ENCODE results near the gene EPB41L4B. TPM values are rescaled to one million over a fixed set of nuclear protein-coding genes. Genes with fewer than 3 reads are reported as not detected.

Gene EPB41L4B
- polyA plus RNA-seq, 2 donors, result 0.62 to 1.3 TPM

DNA sequence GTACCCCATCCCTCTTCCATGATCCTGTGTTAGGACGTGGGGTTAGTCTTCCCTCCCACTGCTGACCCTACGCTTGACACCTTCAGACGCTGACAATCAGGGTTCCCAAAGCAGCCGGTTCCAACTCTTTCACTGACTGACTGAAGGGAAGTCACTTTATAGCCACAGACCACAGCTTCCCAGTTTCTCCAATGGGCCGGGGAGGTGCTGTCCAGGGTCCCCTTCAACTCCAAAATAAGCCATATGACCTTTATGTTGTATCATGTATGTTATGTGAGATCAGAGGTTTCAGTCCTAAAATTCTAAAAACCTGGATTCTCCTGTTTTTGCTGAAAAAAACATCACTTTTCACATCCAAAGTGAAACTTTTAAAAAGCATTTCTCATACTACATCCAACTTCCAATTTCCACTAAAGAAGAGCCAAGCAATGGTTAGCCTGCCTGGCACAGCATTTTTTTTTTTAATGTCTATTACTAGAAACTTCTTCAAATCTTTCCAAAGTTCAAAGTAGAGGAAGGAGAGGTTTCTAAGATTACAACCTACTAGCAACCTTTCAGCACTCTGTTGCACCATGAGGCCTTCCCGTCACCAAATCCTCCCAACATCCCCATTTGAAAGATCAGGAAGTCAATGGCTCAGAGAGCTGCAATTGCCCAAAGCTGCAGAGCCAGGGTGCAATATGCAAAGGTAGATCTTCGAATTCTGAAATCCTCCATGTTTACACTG lies 5.2 kb downstream of the EPB41L4B start:
- H3K4me3 ChIP-seq (ENCODE audit: low read depth in 1 of 2, low read length in 2 of 2), result no peak overlapping the region
- H3K36me3 ChIP-seq (ENCODE audit: control insufficient read depth in 2 of 2, insufficient read depth in 2 of 2, low read length in 1 of 2), result no peaks in the 10 kb centered on the region
- no peaks in the 10 kb centered on the region for H3K9me3 ChIP-seq (ENCODE audit: control insufficient read depth in 2 of 2, insufficient read depth in 1 of 2, low read depth in 1 of 2, low read length in 1 of 2)
- peaks cover 0 to 16% of the 10 kb centered on the region in 2 donors for H3K4me1 ChIP-seq (ENCODE audit: control insufficient read depth in 2 of 2, insufficient read depth in 2 of 2, low read length in 1 of 2)
- H3K27me3 ChIP-seq (ENCODE audit: control insufficient read depth in 1 of 2, insufficient read depth in 2 of 2, low read length in 2 of 2), result no peaks in the 10 kb centered on the region
- WGBS, 2 donors, result 52 to 60% methylated on average over 7 of the region's 7 CpGs
- no peak overlapping the region for H3K27ac ChIP-seq (ENCODE audit: low read depth in 2 of 2, low read length in 1 of 2)

DNA sequence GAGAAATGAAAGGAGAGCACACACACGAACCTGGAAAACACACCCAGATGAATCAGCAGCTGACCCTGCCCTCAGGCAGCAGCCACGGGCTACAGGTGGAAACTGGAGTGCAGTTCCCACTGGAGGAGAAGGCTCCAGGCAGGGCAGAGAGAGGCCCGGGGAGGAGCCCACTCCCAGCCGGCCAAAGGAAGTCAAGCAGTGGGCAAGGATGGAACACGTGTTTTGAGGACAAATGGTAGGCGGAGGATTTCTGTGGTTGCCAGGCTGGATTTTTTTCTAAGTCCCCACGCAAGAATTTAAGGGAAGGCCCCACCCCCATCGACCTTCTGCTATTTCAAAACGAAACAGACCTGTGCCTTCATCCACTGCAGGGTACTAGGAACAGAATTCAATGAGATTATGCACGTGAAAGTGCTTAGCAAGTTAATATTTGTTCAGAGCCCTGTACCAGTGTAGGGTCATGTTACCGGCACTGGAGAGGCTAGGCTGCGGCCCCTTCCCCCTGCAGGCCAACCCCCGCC lies 6.8 kb downstream of the EPB41L4B start:
- Histone ChIP-seq H3K27me3 (ENCODE audit: control insufficient read depth in 1 of 2, insufficient read depth in 2 of 2, low read length in 2 of 2) (no peaks in the 10 kb centered on the region), H3K4me3 (ENCODE audit: low read depth in 1 of 2, low read length in 2 of 2) (no peak overlapping the region), H3K27ac (ENCODE audit: low read depth in 2 of 2, low read length in 1 of 2) (no peak overlapping the region), H3K4me1 (ENCODE audit: control insufficient read depth in 2 of 2, insufficient read depth in 2 of 2, low read length in 1 of 2) (peaks cover 0 to 11% of the 10 kb centered on the region in 2 donors), H3K9me3 (ENCODE audit: control insufficient read depth in 2 of 2, insufficient read depth in 1 of 2, low read depth in 1 of 2, low read length in 1 of 2) (no peaks in the 10 kb centered on the region), H3K36me3 (ENCODE audit: control insufficient read depth in 2 of 2, insufficient read depth in 2 of 2, low read length in 1 of 2) (no peaks in the 10 kb centered on the region)
- 53 to 63% methylated on average over 13 of the region's 13 CpGs for WGBS, 2 donors

DNA sequence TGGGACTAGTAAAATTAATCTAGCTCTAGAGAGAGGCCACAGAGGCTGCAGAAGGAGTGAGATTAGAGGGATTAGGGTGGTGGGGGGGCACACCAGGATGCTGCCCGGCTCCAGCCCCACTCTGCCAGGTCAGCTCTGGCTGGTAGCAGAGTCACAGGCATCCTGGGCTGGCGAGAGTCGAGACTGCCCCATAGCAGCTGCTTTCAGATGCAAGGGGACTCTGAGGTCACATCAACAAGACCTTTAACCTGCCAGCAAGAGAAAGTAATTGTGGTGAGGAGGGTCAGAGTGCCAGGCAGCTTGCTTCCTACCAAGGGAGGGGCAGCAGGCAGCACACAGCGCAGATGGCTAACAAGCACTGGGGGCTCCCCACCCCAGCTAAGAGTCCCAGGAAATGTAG lies 7.5 kb downstream of the EPB41L4B start:
- Histone ChIP-seq H3K4me3 (ENCODE audit: low read depth in 1 of 2, low read length in 2 of 2) (no peak overlapping the region), H3K27me3 (ENCODE audit: control insufficient read depth in 1 of 2, insufficient read depth in 2 of 2, low read length in 2 of 2) (no peaks in the 10 kb centered on the region), H3K9me3 (ENCODE audit: control insufficient read depth in 2 of 2, insufficient read depth in 1 of 2, low read depth in 1 of 2, low read length in 1 of 2) (no peaks in the 10 kb centered on the region), H3K4me1 (ENCODE audit: control insufficient read depth in 2 of 2, insufficient read depth in 2 of 2, low read length in 1 of 2) (peaks cover 0 to 11% of the 10 kb centered on the region in 2 donors), H3K36me3 (ENCODE audit: control insufficient read depth in 2 of 2, insufficient read depth in 2 of 2, low read length in 1 of 2) (no peaks in the 10 kb centered on the region), H3K27ac (ENCODE audit: low read depth in 2 of 2, low read length in 1 of 2) (no peak overlapping the region)
- 69 to 78% methylated on average over 4 of the region's 4 CpGs for WGBS, 2 donors

DNA sequence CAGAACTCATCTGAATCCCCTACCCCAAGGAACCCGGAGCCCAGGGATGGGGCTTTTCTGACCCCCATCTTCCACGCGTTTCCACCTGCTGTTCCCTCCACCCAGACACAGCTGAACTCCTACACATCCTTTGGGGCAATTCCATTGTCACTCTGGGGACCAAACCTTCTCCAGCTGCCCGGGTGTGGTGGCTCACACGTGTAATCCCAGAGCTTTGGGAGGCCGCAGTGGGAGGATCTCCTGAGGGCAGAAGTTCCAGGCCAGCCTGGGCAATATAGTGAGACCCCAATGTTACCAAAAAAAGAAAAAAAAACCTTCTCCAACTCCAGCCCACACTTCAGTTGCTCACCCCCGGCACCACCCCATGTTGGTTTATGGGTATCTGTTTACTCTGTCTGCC lies 8.1 kb downstream of the EPB41L4B start:
- no peaks in the 10 kb centered on the region for H3K36me3 ChIP-seq (ENCODE audit: control insufficient read depth in 2 of 2, insufficient read depth in 2 of 2, low read length in 1 of 2)
- no peaks in the 10 kb centered on the region for H3K27me3 ChIP-seq (ENCODE audit: control insufficient read depth in 1 of 2, insufficient read depth in 2 of 2, low read length in 2 of 2)
- no peak overlapping the region for H3K4me3 ChIP-seq (ENCODE audit: low read depth in 1 of 2, low read length in 2 of 2)
- 83 to 84% methylated on average over 7 of the region's 7 CpGs for WGBS, 2 donors
- no peaks in the 10 kb centered on the region for H3K9me3 ChIP-seq (ENCODE audit: control insufficient read depth in 2 of 2, insufficient read depth in 1 of 2, low read depth in 1 of 2, low read length in 1 of 2)
- H3K4me1 ChIP-seq (ENCODE audit: control insufficient read depth in 2 of 2, insufficient read depth in 2 of 2, low read length in 1 of 2), result peaks cover 0 to 11% of the 10 kb centered on the region in 2 donors
- no peak overlapping the region for H3K27ac ChIP-seq (ENCODE audit: low read depth in 2 of 2, low read length in 1 of 2)

DNA sequence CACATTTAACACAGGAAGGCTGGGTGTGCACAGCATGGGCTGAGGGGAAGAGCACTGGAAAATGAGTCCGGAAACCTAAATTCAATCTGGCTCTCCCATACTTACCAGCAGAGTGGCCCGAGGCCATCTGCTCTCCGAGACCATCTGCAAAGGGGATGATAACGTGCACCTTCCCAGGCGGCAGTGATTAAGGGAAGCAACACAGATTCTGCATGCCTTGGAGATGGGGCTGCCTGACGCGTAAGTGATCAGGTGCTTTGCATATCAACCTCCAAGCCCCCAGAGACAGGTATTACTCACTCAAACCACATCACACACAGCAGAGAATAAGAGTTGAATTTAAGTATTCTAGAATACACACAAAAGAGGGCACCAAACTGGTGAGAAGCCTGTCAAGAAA lies 9.1 kb downstream of the EPB41L4B start:
- no peak overlapping the region for H3K27ac ChIP-seq (ENCODE audit: low read depth in 2 of 2, low read length in 1 of 2)
- H3K36me3 ChIP-seq (ENCODE audit: control insufficient read depth in 2 of 2, insufficient read depth in 2 of 2, low read length in 1 of 2), result no peaks in the 10 kb centered on the region
- 73 to 82% methylated on average over 7 of the region's 7 CpGs for WGBS, 2 donors
- H3K27me3 ChIP-seq (ENCODE audit: control insufficient read depth in 1 of 2, insufficient read depth in 2 of 2, low read length in 2 of 2), result no peaks in the 10 kb centered on the region
- H3K4me3 ChIP-seq (ENCODE audit: low read depth in 1 of 2, low read length in 2 of 2), result no peak overlapping the region
- no peaks in the 10 kb centered on the region for H3K9me3 ChIP-seq (ENCODE audit: control insufficient read depth in 2 of 2, insufficient read depth in 1 of 2, low read depth in 1 of 2, low read length in 1 of 2)
- peaks cover 0 to 8% of the 10 kb centered on the region in 2 donors for H3K4me1 ChIP-seq (ENCODE audit: control insufficient read depth in 2 of 2, insufficient read depth in 2 of 2, low read length in 1 of 2)

DNA sequence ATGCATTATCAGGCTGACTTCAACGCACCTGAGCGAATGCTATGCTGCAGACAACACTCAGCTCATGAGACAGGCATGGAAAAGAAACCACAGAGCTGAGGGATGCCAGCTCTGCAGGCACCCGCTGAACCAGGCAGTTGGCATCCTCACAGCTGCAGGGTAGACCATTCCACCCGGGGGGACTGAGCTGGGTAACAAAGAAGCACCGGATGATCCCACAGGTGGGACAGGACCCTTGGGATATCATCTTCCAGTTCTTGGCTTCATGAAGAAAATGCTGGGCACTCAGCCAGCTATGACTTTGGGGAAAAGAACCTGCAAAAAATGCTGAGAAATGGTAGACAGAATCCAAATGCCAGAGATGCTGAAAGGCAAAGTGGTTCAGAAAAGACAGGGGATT lies 9.6 kb downstream of the EPB41L4B start:
- Histone ChIP-seq H3K9me3 (ENCODE audit: control insufficient read depth in 2 of 2, insufficient read depth in 1 of 2, low read depth in 1 of 2, low read length in 1 of 2) (no peaks in the 10 kb centered on the region), H3K4me1 (ENCODE audit: control insufficient read depth in 2 of 2, insufficient read depth in 2 of 2, low read length in 1 of 2) (peaks cover 0 to 7% of the 10 kb centered on the region in 2 donors), H3K4me3 (ENCODE audit: low read depth in 1 of 2, low read length in 2 of 2) (no peak overlapping the region), H3K36me3 (ENCODE audit: control insufficient read depth in 2 of 2, insufficient read depth in 2 of 2, low read length in 1 of 2) (no peaks in the 10 kb centered on the region), H3K27me3 (ENCODE audit: control insufficient read depth in 1 of 2, insufficient read depth in 2 of 2, low read length in 2 of 2) (no peaks in the 10 kb centered on the region), H3K27ac (ENCODE audit: low read depth in 2 of 2, low read length in 1 of 2) (no peak overlapping the region)
- 78 to 82% methylated on average over 5 of the region's 5 CpGs for whole genome bisulfite sequencing, 2 donors

DNA sequence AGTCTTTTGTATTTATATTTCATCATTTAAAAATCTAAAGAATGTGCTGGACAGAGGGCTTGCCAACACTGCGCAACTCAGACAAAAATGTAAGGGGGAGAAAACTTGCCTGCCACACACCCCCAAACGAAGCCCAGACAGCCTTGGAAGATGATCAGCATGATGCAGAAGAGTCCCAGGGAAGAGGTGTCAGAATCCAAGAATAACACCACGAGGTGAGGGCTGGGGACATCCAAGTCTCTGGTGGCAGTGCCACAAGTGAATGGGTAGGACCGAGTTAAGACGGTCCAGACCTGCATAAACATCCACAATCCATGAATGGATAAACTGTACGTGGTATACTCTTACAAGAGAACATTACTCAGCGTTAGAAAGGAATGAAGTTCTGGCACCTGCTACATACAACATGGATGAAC lies 10.4 kb downstream of the EPB41L4B start:
- 60 to 62% methylated on average over 7 of the region's 7 CpGs for WGBS, 2 donors
- no peak overlapping the region for H3K27ac ChIP-seq (ENCODE audit: low read depth in 2 of 2, low read length in 1 of 2)
- no peaks in the 10 kb centered on the region for H3K9me3 ChIP-seq (ENCODE audit: control insufficient read depth in 2 of 2, insufficient read depth in 1 of 2, low read depth in 1 of 2, low read length in 1 of 2)
- peaks cover 0 to 3% of the 10 kb centered on the region in 2 donors for H3K4me1 ChIP-seq (ENCODE audit: control insufficient read depth in 2 of 2, insufficient read depth in 2 of 2, low read length in 1 of 2)
- H3K36me3 ChIP-seq (ENCODE audit: control insufficient read depth in 2 of 2, insufficient read depth in 2 of 2, low read length in 1 of 2), result no peaks in the 10 kb centered on the region
- no peaks in the 10 kb centered on the region for H3K27me3 ChIP-seq (ENCODE audit: control insufficient read depth in 1 of 2, insufficient read depth in 2 of 2, low read length in 2 of 2)
- H3K4me3 ChIP-seq (ENCODE audit: low read depth in 1 of 2, low read length in 2 of 2), result no peak overlapping the region

DNA sequence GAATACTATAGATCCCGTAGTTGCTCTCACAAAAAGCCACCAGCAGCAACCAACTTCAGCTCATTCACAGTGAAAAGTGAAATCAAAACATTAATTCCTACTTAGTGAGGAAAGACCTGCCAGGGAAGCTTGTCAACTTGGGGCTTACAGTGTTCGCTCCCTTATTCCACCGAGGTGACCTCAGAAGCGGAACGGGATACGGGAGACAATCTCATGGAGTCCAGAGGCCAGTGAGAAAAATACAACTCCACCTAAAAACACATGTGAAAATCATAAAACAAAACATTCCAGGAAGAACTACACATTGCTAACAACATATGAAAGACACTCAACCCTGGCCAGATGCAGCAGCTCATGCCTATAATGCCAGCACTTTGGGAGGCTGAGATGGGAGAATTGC lies 11.6 kb downstream of the EPB41L4B start:
- 86 to 90% methylated on average over 6 of the region's 6 CpGs for WGBS, 2 donors

DNA sequence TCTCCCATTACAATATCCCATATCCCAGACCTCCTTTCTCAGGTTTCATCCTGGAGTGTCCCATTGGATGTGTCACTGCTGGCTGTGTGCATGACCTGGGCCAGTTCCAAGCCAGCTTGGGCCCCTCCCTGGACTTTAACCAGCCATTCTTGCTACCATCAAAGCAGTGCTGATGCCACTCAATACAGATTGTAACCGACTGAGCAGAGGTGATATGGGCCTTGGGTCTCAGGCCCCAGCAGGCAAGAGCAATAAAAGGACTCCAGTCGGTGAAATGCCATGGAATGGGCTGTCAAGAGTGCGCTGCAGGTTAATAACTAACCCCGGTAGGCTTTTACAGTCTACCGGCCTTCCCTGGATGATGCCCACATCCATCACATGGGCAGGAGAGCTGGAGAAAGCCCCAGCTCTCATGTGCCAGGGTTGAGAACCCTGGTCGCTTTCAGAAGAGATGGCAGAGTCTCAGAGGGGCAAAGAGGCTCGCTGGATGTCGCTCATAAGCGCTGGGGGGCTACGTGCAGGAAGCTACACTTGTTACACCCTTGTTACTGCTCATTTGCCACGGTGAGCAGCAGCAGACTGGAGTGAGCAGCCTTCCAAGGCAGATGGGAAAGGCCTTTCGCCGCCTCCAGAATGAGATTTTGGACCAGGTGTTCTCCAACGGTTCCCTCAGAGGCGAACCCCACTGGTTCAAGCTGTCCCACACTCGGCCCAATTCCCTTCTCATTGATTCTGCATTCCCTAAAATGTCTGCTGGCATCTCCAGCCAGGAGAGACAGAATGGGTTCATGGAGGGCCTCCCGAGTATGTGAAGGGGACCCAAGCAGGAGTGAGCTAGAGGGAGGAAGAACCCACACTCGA lies 13.2 kb downstream of the EPB41L4B start:
- H3K4me3 ChIP-seq (ENCODE audit: low read depth in 1 of 2, low read length in 2 of 2), result no peak overlapping the region
- 74 to 90% methylated on average over 18 of the region's 18 CpGs for WGBS, 2 donors
- no peak overlapping the region for H3K27ac ChIP-seq (ENCODE audit: low read depth in 2 of 2, low read length in 1 of 2)
- H3K4me1 ChIP-seq (ENCODE audit: control insufficient read depth in 2 of 2, insufficient read depth in 2 of 2, low read length in 1 of 2), result no peaks in the 10 kb centered on the region
- no peaks in the 10 kb centered on the region for H3K9me3 ChIP-seq (ENCODE audit: control insufficient read depth in 2 of 2, insufficient read depth in 1 of 2, low read depth in 1 of 2, low read length in 1 of 2)
- no peaks in the 10 kb centered on the region for H3K36me3 ChIP-seq (ENCODE audit: control insufficient read depth in 2 of 2, insufficient read depth in 2 of 2, low read length in 1 of 2)
- H3K27me3 ChIP-seq (ENCODE audit: control insufficient read depth in 1 of 2, insufficient read depth in 2 of 2, low read length in 2 of 2), result no peaks in the 10 kb centered on the region

More for the DNA sequence above, 11.6 kb downstream of the EPB41L4B start:
- H3K27me3 ChIP-seq (ENCODE audit: control insufficient read depth in 1 of 2, insufficient read depth in 2 of 2, low read length in 2 of 2), result no peaks in the 10 kb centered on the region
- no peaks in the 10 kb centered on the region for H3K9me3 ChIP-seq (ENCODE audit: control insufficient read depth in 2 of 2, insufficient read depth in 1 of 2, low read depth in 1 of 2, low read length in 1 of 2)
- no peaks in the 10 kb centered on the region for H3K36me3 ChIP-seq (ENCODE audit: control insufficient read depth in 2 of 2, insufficient read depth in 2 of 2, low read length in 1 of 2)
- H3K27ac ChIP-seq (ENCODE audit: low read depth in 2 of 2, low read length in 1 of 2), result no peak overlapping the region
- H3K4me3 ChIP-seq (ENCODE audit: low read depth in 1 of 2, low read length in 2 of 2), result no peak overlapping the region
- H3K4me1 ChIP-seq (ENCODE audit: control insufficient read depth in 2 of 2, insufficient read depth in 2 of 2, low read length in 1 of 2), result peaks cover 0 to 3% of the 10 kb centered on the region in 2 donors
